DND-41 (cell line): ENCODE results near the gene ALDH16A1.

Experiments
- CTCF ChIP-seq: IDR thresholded peaks from 2 replicates; pipeline ENCODE4 v1.5.1; 2012; ENCODE audit warnings: borderline replicate concordance, low read length, moderate library complexity, mild to moderate bottlenecking; ENCODE audit not compliant: poor library complexity, severe bottlenecking; ENCODE audit errors: extremely low read depth
- EZH2 ChIP-seq: IDR thresholded peaks from 3 replicates; pipeline ENCODE4 v1.6.1; 2012; ENCODE audit warnings: borderline replicate concordance, low read depth, mild to moderate bottlenecking, moderate library complexity, low read length, inconsistent platforms; ENCODE audit not compliant: severe bottlenecking

GRCh38 chr19:49512970-49513745 lies 60.1 kb downstream of the ALDH16A1 start:
- no peak for TF ChIP-seq CTCF
- no peak for TF ChIP-seq EZH2
